NT2/D1 (cell line): Measurements from ENCODE around the gene ZNF341.
"Not testable (repeated sequence)": the region's sequence is repeated elsewhere in the genome, so short reads cannot be mapped to it uniquely, and the experiment has no call there.

Experiments
- DNase-seq: peaks from one replicate; pipeline ENCODE4 v3.0.0-alpha.2; 2011; ENCODE audit warnings: low read depth, low spot score
- H3K27me3 ChIP-seq: 2 replicates; pipeline ENCODE4 v1.6.0; 2011; ENCODE audit warnings: mild to moderate bottlenecking; ENCODE audit not compliant: insufficient read length, insufficient read depth
- H3K36me3 ChIP-seq: 2 replicates; pipeline ENCODE4 v1.6.1; 2011; ENCODE audit warnings: mild to moderate bottlenecking, low read length, mixed read lengths; ENCODE audit not compliant: insufficient read depth, insufficient read length
- H3K4me1 ChIP-seq: 2 replicates; pipeline ENCODE4 v1.5.1; 2011; ENCODE audit not compliant: insufficient read depth, insufficient read length
- H3K4me3 ChIP-seq: 2 replicates; pipeline ENCODE4 v1.5.1; 2011; ENCODE audit warnings: low read depth; ENCODE audit not compliant: insufficient read length
- H3K9ac ChIP-seq: 2 replicates; pipeline ENCODE4 v1.6.0; 2011; ENCODE audit warnings: low read depth; ENCODE audit not compliant: insufficient read length
- H3K9me3 ChIP-seq: 2 replicates; pipeline ENCODE4 v1.5.1; 2011; ENCODE audit warnings: mild to moderate bottlenecking, low read length; ENCODE audit not compliant: insufficient read depth
- SUZ12 ChIP-seq: IDR thresholded peaks from 2 replicates; pipeline ENCODE4 v1.6.1; 2011; ENCODE audit not compliant: insufficient read length, insufficient read depth; ENCODE audit errors: extremely low read depth
- YY1 ChIP-seq: IDR thresholded peaks from 2 replicates; pipeline ENCODE4 v1.6.1; 2011; ENCODE audit not compliant: insufficient read length, insufficient read depth
- ZNF274 ChIP-seq: IDR thresholded peaks from 2 replicates; pipeline ENCODE4 v1.6.1; 2011; ENCODE audit warnings: mild to moderate bottlenecking, low read depth, low read length

ZNF341 gene

DNA sequence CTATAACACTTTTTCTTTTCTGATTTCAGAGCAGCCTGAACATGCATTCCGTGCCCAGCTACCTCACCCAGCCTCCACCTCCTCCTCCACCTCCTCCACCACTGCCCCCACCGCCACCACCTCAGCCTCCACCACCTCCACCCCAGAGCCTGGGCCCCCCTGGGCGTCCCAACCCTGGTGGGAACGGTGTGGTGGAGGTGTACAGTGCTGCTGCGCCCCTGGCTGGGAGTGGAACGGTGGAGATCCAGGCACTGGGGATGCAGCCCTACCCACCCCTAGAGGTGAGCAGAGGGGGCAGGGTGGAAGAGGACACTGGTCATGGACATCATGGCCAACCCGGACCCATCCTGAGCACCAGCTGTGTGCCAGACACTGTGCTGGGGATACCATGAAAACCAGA, 21.3 kb downstream of the ZNF341 start:
- Histone ChIP-seq H3K4me3 (no peak overlapping the region), H3K9me3 (peaks cover 12% of the 10 kb centered on the region), H3K9ac (no peak overlapping the region), H3K27me3 (no peaks in the 10 kb centered on the region), H3K36me3 (peaks cover 27% of the 10 kb centered on the region), H3K4me1 (no peaks in the 10 kb centered on the region)
- no peak for DNase-seq
- TF ChIP-seq ZNF274 (no peak), SUZ12 (no peak), YY1 (no peak)

DNA sequence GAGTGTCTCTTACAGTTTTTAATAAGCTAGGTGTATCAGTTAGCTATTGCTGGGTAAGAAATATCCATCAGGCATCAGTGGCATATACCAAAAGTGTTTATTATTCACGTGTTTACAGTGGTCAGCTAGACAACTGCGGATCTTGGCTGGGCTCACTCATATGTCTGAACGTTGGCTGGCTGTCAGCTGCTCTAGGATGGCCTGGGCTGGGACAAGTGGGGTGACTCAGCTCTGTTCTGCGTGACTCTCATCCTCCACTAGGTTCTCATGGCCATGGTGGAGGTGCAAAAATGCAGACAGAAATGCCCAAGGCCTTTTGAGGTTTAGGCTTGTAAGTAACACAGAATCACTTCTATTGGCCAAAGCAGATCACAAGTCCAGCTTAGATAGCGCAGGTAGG, 22.0 kb downstream of the ZNF341 start:
- TF ChIP-seq ZNF274 (no peak), SUZ12 (no peak), YY1 (no peak)
- peaks cover 12% of the 10 kb centered on the region for H3K9me3 ChIP-seq
- H3K4me3 ChIP-seq, result no peak overlapping the region
- H3K36me3 ChIP-seq, result peaks cover 24% of the 10 kb centered on the region
- no peak for DNase-seq
- H3K9ac ChIP-seq, result no peak overlapping the region
- no peaks in the 10 kb centered on the region for H3K4me1 ChIP-seq
- no peaks in the 10 kb centered on the region for H3K27me3 ChIP-seq

DNA sequence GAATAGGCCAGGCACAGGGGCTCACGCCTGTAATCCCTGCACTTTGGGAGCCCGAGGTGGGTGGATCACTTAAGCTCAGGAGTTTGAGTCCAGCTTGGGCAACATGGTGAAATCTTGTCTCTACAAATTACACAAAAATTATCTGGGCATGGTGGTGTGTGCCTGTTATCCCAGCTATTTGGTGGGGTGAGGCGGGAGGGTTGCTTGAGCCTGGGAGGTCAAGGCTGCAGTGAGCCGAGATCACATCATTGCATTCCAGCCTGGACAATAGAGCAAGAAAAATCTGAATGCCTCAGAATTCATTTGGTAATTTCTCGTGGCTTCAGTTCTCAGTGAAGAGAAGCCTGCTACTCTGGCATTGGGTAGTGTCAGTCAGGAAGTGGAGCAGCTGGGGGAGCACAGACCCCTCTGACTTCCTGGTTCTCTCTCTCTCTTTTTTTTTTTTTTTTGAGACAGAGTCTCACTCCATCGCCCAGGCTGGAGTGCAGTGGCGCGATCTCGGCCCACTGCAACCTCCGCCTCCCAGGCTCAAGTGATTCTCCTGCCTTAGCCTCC, 24.2 kb downstream of the ZNF341 start:
- H3K9ac ChIP-seq, H3K27me3 ChIP-seq, H3K4me1 ChIP-seq, H3K4me3 ChIP-seq: not testable (repeated sequence)
- DNase-seq, result peak; percentile 71
- H3K36me3 ChIP-seq, result peaks cover 22% of the 10 kb centered on the region
- H3K9me3 ChIP-seq, result peaks cover 12% of the 10 kb centered on the region

DNA sequence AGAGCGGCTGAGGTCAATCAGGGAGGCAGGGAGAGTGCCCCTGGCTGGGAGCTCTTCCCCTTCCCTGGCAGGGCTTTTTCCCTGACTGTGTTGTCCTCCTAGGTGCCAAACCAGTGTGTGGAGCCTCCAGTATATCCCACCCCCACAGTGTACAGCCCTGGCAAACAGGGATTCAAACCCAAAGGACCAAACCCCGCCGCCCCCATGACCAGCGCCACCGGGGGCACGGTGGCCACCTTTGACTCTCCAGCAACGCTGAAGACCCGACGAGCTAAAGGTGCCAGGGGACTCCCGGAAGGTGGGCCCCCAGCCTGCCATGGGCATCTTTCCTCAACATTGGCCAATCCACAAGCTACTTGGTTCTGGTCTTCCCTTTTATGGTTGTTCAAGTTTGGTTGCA, 25.2 kb downstream of the ZNF341 start:
- Histone ChIP-seq H3K4me3 (no peak overlapping the region), H3K9me3 (peaks cover 12% of the 10 kb centered on the region), H3K36me3 (peaks cover 27% of the 10 kb centered on the region), H3K4me1 (no peaks in the 10 kb centered on the region), H3K9ac (peak overlapping the region; percentile 44), H3K27me3 (no peaks in the 10 kb centered on the region)
- no peak for DNase-seq
- TF ChIP-seq YY1 (no peak), SUZ12 (no peak), ZNF274 (no peak)

DNA sequence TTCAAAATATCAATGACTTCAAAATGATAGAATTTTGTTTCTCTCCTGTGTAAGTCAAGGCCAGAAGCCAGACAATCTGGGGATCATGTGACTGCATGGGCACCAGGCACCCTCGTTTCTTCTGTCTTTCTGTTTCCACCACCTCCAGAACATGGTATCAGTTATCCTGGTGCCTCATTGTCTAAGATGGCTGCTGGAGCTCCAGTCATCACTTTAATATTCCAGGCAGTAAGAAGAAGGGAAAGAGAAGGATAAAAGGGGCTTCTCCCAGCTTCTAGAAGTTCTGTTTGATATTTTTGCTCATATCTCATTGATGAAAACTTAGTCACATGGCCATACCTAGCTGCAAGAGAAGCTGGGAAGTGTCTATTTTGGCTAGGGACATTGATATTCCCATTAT, 25.7 kb downstream of the ZNF341 start:
- no peak overlapping the region for H3K4me3 ChIP-seq
- no peak overlapping the region for H3K9ac ChIP-seq
- no peaks in the 10 kb centered on the region for H3K27me3 ChIP-seq
- peaks cover 12% of the 10 kb centered on the region for H3K9me3 ChIP-seq
- peaks cover 25% of the 10 kb centered on the region for H3K36me3 ChIP-seq
- TF ChIP-seq ZNF274, result no peak
- no peak for TF ChIP-seq YY1
- no peak for TF ChIP-seq SUZ12
- H3K4me1 ChIP-seq, result no peaks in the 10 kb centered on the region
- DNase-seq, result no peak

DNA sequence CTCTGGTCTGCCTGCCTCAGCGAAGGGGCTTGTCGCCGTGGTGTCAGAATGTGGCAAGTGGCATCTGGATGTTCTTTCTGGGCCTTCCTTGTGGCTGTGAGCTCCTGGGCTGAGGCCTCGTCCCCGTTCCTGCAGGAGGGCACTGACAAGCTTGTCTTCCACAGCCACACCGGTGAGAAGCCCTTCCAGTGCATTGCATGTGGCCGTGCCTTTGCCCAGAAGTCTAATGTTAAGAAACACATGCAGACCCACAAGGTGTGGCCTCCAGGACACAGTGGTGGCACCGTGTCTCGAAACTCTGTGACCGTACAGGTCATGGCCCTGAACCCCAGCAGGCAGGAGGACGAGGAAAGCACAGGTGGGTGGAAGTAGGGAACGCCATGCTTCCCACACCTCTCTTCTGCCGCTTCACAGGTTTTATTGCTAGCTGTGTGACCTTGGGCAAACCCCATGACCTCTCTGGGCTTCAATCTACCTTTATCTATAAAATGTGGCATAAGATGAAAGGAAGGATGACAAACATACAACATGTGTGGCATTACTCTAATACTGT, 30.0 kb downstream of the ZNF341 start:
- peaks cover 12% of the 10 kb centered on the region for H3K9me3 ChIP-seq
- H3K9ac ChIP-seq, result no peak overlapping the region
- no peaks in the 10 kb centered on the region for H3K4me1 ChIP-seq
- no peak for TF ChIP-seq ZNF274
- no peak for TF ChIP-seq YY1
- no peak for TF ChIP-seq SUZ12
- peaks cover 18% of the 10 kb centered on the region for H3K36me3 ChIP-seq
- DNase-seq, result no peak
- no peak overlapping the region for H3K4me3 ChIP-seq
- H3K27me3 ChIP-seq, result no peaks in the 10 kb centered on the region

DNA sequence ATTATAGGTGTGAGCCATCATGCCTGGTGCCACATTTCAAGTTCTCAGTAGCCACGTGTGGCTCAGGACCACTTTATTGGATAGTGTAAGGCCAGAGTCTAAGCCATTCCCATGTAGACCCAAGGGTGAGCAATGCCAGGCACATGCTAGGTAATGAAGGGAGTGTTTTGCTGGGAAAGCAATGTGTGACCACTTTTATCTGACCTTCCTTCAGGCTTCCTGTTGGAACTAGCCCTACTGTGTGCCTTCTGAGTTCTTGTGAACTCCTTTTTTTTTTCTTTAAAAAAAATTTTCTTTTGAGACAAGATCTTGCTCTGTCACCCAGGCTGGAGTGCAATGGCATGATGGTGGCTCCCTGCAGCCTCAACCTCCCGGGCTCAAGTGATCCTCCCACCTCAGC, 33.3 kb downstream of the ZNF341 start:
- no peak for DNase-seq
- H3K4me3 ChIP-seq, result no peak overlapping the region
- no peaks in the 10 kb centered on the region for H3K27me3 ChIP-seq
- no peak overlapping the region for H3K9ac ChIP-seq
- H3K9me3 ChIP-seq, result no peaks in the 10 kb centered on the region
- H3K4me1 ChIP-seq, result no peaks in the 10 kb centered on the region
- TF ChIP-seq ZNF274 (no peak), YY1 (no peak), SUZ12 (no peak)
- peaks cover 14% of the 10 kb centered on the region for H3K36me3 ChIP-seq
